ENCODE results near the gene MYO7A. TPM values are rescaled to one million over a fixed set of nuclear protein-coding genes. Genes with fewer than 3 reads are reported as not detected.

The MYO7A gene
- total RNA-seq, 1 donor from 2014 or later: 2.2 TPM

- H3K27me3 Mint-ChIP-seq (ENCODE audit: low read depth): peaks cover 2% of the 10 kb centered on the region
- no peak overlapping the region for H3K4me3 Mint-ChIP-seq
These were observed 83.0 kb downstream of the MYO7A start for GRCh38 chr11:77211040-77211451.

GRCh38 chr11:77211594-77212251 lies 83.7 kb downstream of the MYO7A start:
- DNase-seq (ENCODE audit: low spot score in 2 of 2, unreplicated experiment in 2 of 2): no peak
- Mint-ChIP-seq H3K27ac (no peak overlapping the region), H3K4me1 (peaks cover 2% of the 10 kb centered on the region), H3K36me3 (no peaks in the 10 kb centered on the region), H3K27me3 (ENCODE audit: low read depth) (peaks cover 2% of the 10 kb centered on the region), H3K4me3 (no peak overlapping the region), H3K9me3 (no peaks in the 10 kb centered on the region)
- no peak for TF ChIP-seq CTCF (IDR thresholded peaks at IDR 0.05; ENCODE audit: unreplicated experiment)

More at GRCh38 chr11:77211040-77211451, 83.0 kb downstream of the MYO7A start:
- TF ChIP-seq CTCF (IDR thresholded peaks at IDR 0.05; ENCODE audit: unreplicated experiment): no peak
- H3K27ac Mint-ChIP-seq: no peak overlapping the region
- no peak for DNase-seq (ENCODE audit: low spot score in 2 of 2, unreplicated experiment in 2 of 2)
- H3K36me3 Mint-ChIP-seq: no peaks in the 10 kb centered on the region
- H3K9me3 Mint-ChIP-seq: no peaks in the 10 kb centered on the region
- peaks cover 5% of the 10 kb centered on the region for H3K4me1 Mint-ChIP-seq

GRCh38 chr11:77212314-77213007 lies 84.4 kb downstream of the MYO7A start:
- Mint-ChIP-seq H3K36me3 (no peaks in the 10 kb centered on the region), H3K4me1 (no peaks in the 10 kb centered on the region), H3K27ac (no peak overlapping the region), H3K4me3 (no peak overlapping the region), H3K27me3 (ENCODE audit: low read depth) (peaks cover 2% of the 10 kb centered on the region), H3K9me3 (no peaks in the 10 kb centered on the region)
- no peak for DNase-seq (ENCODE audit: low spot score in 2 of 2, unreplicated experiment in 2 of 2)
- TF ChIP-seq CTCF (IDR thresholded peaks at IDR 0.05; ENCODE audit: unreplicated experiment): no peak

GRCh38 chr11:77213029-77213579 lies 85.1 kb downstream of the MYO7A start:
- Mint-ChIP-seq H3K36me3 (no peaks in the 10 kb centered on the region), H3K27me3 (ENCODE audit: low read depth) (peaks cover 2% of the 10 kb centered on the region), H3K4me3 (no peak overlapping the region), H3K9me3 (no peaks in the 10 kb centered on the region), H3K4me1 (no peaks in the 10 kb centered on the region), H3K27ac (no peak overlapping the region)
- no peak for DNase-seq (ENCODE audit: low spot score in 2 of 2, unreplicated experiment in 2 of 2)
- TF ChIP-seq CTCF (IDR thresholded peaks at IDR 0.05; ENCODE audit: unreplicated experiment): no peak

- Mint-ChIP-seq H3K27ac (no peak overlapping the region), H3K36me3 (no peaks in the 10 kb centered on the region), H3K4me3 (no peak overlapping the region), H3K9me3 (no peaks in the 10 kb centered on the region), H3K4me1 (no peaks in the 10 kb centered on the region), H3K27me3 (ENCODE audit: low read depth) (peaks cover 2% of the 10 kb centered on the region)
- no peak for TF ChIP-seq CTCF (IDR thresholded peaks at IDR 0.05; ENCODE audit: unreplicated experiment)
- DNase-seq (ENCODE audit: low spot score in 2 of 2, unreplicated experiment in 2 of 2): no peak
These were observed 85.8 kb downstream of the MYO7A start for GRCh38 chr11:77213589-77214428.

Measured in mesothelial cell of epicardium (in vitro differentiated cells).